AG04449 (cell line): Measurements from ENCODE around the gene CIC.

Experiments
- CTCF ChIA-PET: fragments of 350-600 bp; formaldehyde crosslinking; extraction: SDS; loops from one replicate; lab custom pipeline; 2021; ENCODE audit warnings: antibody characterized with exemption; lab: Yijun Ruan, JAX
- POLR2A ChIA-PET: fragments of 400-600, 350-600 bp; formaldehyde crosslinking; extraction: SDS; loops from one replicate; lab custom pipeline; 2020; ENCODE audit warnings: antibody characterized with exemption, inconsistent platforms; lab: Yijun Ruan, JAX
- DNase-seq: peaks from one replicate; pipeline ENCODE4 v3.0.0-alpha.2; 2010; ENCODE audit warnings: low read depth, low spot score
- H3K4me3 ChIP-seq: 2 replicates; pipeline ENCODE4 v1.5.1; 2011; ENCODE audit warnings: low read depth, mild to moderate bottlenecking, control low read depth, low read length
- CTCF ChIP-seq: IDR thresholded peaks from one replicate; pipeline ENCODE4 v1.5.1; 2011; ENCODE audit warnings: mild to moderate bottlenecking, moderate library complexity, low read length, control low read depth, inconsistent platforms; ENCODE audit not compliant: insufficient read depth; ENCODE audit errors: missing control alignments

CIC gene

GRCh38 chr19:42249149-42249750 lies 19.8 kb upstream of the CIC start:
- H3K4me3 ChIP-seq = no peak overlapping the region
- CTCF ChIA-PET = interaction anchor here (1.2 to 14.9 kb wide), 6 partner anchors 30 to 152 kb away, joined by 4 to 258 read pairs (median 100); partner anchors contain the start of gene POU2F2
- POLR2A ChIA-PET = no interaction called here
- no peak for TF ChIP-seq CTCF
- DNase-seq = no peak

- ChIA-PET CTCF (interaction anchor here (1.2 to 14.9 kb wide), 5 partner anchors 30 to 151 kb away, joined by 4 to 258 read pairs (median 146); partner anchors contain the start of gene POU2F2), POLR2A (no interaction called here)
- DNase-seq = no peak
- no peak overlapping the region for H3K4me3 ChIP-seq
- TF ChIP-seq CTCF = no peak
These were observed 19.3 kb upstream of the CIC start for GRCh38 chr19:42249769-42250168.

- TF ChIP-seq CTCF = no peak
- CTCF ChIA-PET = interaction anchor here (1.2 to 14.9 kb wide), 5 partner anchors 29 to 151 kb away, joined by 4 to 258 read pairs (median 146); partner anchors contain the start of gene POU2F2
- no peak for DNase-seq
- POLR2A ChIA-PET = interaction anchor here (0.9 kb wide), 1 partner anchor 28 kb away, joined by 3 read pairs; no protein-coding TSS in a partner anchor
- no peak overlapping the region; the same call in 1 of the 2 replicates for H3K4me3 ChIP-seq
These were observed 18.8 kb upstream of the CIC start for GRCh38 chr19:42250183-42250665.

- TF ChIP-seq CTCF = no peak
- DNase-seq = no peak
- POLR2A ChIA-PET = interaction anchor here (0.9 to 1.5 kb wide), 2 partner anchors 27 to 29 kb away, joined by 3 to 5 read pairs; no protein-coding TSS in a partner anchor
- H3K4me3 ChIP-seq = peak overlapping the region; percentile 96
- CTCF ChIA-PET = interaction anchor here (1.4 to 14.9 kb wide), 4 partner anchors 29 to 150 kb away, joined by 3 to 258 read pairs (median 130); no protein-coding TSS in a partner anchor
These were observed 18.2 kb upstream of the CIC start for GRCh38 chr19:42250666-42251531.

- no peak for DNase-seq
- no peak for TF ChIP-seq CTCF
- peak overlapping the region; percentile 96 for H3K4me3 ChIP-seq
- POLR2A ChIA-PET = interaction anchor here (0.8 to 1.5 kb wide), 2 partner anchors 9 to 28 kb away, joined by 4 to 5 read pairs; partner anchors contain the start of gene GSK3A
- CTCF ChIA-PET = interaction anchor here (0.6 to 14.9 kb wide), 4 partner anchors 8 to 42 kb away, joined by 3 to 258 read pairs (median 129); no protein-coding TSS in a partner anchor
These were observed 17.3 kb upstream of the CIC start for GRCh38 chr19:42251572-42252358.
